ENCODE measurements around the gene CPZ.

DNA sequence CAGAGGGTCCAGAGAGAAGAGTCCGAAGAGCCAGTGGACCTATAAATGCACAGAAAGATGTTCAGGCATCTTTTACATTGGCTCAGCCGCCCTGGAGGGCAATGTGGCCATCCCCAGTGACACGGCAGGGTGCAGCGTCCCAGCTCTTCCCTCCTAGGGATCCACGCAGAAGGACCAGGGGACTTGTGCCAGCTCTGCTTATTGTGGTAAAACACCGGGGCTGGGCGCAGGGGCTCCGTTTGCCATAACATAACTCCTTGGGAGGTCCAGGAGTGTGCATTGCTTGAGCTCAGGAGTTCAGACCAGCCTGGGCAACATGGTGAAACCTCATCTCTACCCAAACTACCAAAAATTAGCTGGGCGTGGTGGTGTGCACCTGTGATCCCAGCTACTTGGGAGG, 70.2 kb downstream of the CPZ start:
- TF ChIP-seq, protein P1, sequence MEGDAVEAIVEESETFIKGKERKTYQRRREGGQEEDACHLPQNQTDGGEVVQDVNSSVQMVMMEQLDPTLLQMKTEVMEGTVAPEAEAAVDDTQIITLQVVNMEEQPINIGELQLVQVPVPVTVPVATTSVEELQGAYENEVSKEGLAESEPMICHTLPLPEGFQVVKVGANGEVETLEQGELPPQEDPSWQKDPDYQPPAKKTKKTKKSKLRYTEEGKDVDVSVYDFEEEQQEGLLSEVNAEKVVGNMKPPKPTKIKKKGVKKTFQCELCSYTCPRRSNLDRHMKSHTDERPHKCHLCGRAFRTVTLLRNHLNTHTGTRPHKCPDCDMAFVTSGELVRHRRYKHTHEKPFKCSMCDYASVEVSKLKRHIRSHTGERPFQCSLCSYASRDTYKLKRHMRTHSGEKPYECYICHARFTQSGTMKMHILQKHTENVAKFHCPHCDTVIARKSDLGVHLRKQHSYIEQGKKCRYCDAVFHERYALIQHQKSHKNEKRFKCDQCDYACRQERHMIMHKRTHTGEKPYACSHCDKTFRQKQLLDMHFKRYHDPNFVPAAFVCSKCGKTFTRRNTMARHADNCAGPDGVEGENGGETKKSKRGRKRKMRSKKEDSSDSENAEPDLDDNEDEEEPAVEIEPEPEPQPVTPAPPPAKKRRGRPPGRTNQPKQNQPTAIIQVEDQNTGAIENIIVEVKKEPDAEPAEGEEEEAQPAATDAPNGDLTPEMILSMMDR (IDR thresholded peaks at IDR 0.05): no peak
- TF ChIP-seq POLR2A (IDR thresholded peaks at IDR 0.05): no peak
